HCT116 (cell line): ENCODE results near the gene DPH2. TPM values are rescaled to one million over a fixed set of nuclear protein-coding genes. Genes with fewer than 3 reads are reported as not detected.

Experiments used
- ATAC-seq: fragments of 200-7000 bp; cut with Tn5 transposase; 2 replicates; pipeline ENCODE4 v1.9.1; 2020; ENCODE audit warnings: mild to moderate bottlenecking, moderate library complexity
- BruUV-seq: library from RNA; stranded (reverse); fragments of 400-500 nt; replicated peaks from 2 replicates; lab custom pipeline; 2021; lab: Mats Ljungman, UMichigan
- CTCF ChIA-PET: fragments of 300-600 bp; sonication (Branson Sonifier 250); formaldehyde crosslinking; loops from one replicate; lab custom pipeline; 2021; ENCODE audit warnings: antibody characterized with exemption; lab: Charles Lee
- POLR2A ChIA-PET: fragments of 300-600, 350-600 bp; sonication (Branson Sonifier 250); formaldehyde crosslinking; loops from one replicate; lab custom pipeline; 2021; ENCODE audit warnings: antibody characterized with exemption; lab: Charles Lee
- RAD21 ChIA-PET, 2 experiments: fragments of 300-600 bp; sonication (Branson Sonifier 250); formaldehyde crosslinking; loops; one replicate each; lab custom pipeline; 2023; ENCODE audit warnings: low total read pairs in 2 of 2; ENCODE audit not compliant: uncharacterized antibody in 2 of 2, unreplicated experiment in 2 of 2, low non-redundant PET in 1 of 2; lab: Charles Lee
- DNase-seq: peaks from one replicate; pipeline ENCODE4 v3.0.0-alpha.2; 2010; ENCODE audit warnings: low read depth, low spot score
- H2AFZ ChIP-seq: fragments of 200-600 bp; shearing (Covaris generic), sonication (generic); 2 replicates; pipeline ENCODE4 v1.6.1; 2017; ENCODE audit warnings: low read depth, mixed run types, mixed read lengths, antibody characterized with exemption, low read length; ENCODE audit not compliant: poor library complexity, severe bottlenecking
- H3K27ac ChIP-seq: 2 replicates; pipeline ENCODE4 v1.5.1; 2012; ENCODE audit warnings: low read depth, low read length
- H3K27me3 ChIP-seq: fragments of 200-600 bp; sonication (generic); 2 replicates; pipeline ENCODE4 v1.6.1; 2016; ENCODE audit warnings: mixed run types, low read length, mixed read lengths; ENCODE audit not compliant: insufficient read depth
- H3K36me3 ChIP-seq, 2 experiments: fragments of 200-500 bp in 1 of 2; fragments of 200-600 bp in 1 of 2; sonication (Bioruptor generic) in 1 of 2; sonication (generic) in 1 of 2; 2 replicates each; pipeline versions ENCODE4 v1.5.1 to v1.6.1; 2014 to 2016; ENCODE audit warnings: low read length in 2 of 2, inconsistent platforms in 1 of 2, mixed read lengths in 1 of 2, mixed run types in 1 of 2; ENCODE audit not compliant: insufficient read depth in 2 of 2, control insufficient read depth in 1 of 2
- H3K4me1 ChIP-seq, 2 experiments: fragments of 200-600 bp in 1 of 2; sonication (generic) in 1 of 2; 2 replicates each; pipeline versions ENCODE4 v1.5.1 to v1.6.1; 2012 to 2017; ENCODE audit warnings: low read length in 2 of 2, inconsistent platforms in 1 of 2, mild to moderate bottlenecking in 1 of 2, mixed read lengths in 1 of 2, mixed run types in 1 of 2, moderate library complexity in 1 of 2; ENCODE audit not compliant: insufficient read depth in 2 of 2, control insufficient read depth in 1 of 2
- H3K4me2 ChIP-seq: fragments of 200-600 bp; sonication (generic); 2 replicates; pipeline ENCODE4 v1.6.1; 2017; ENCODE audit warnings: mixed run types, low read length, mixed read lengths
- H3K4me3 ChIP-seq, 2 experiments: fragments of 200-600 bp in 1 of 2; sonication (generic) in 1 of 2; replicated peaks in 1 of 2; 2 replicates each; pipeline ENCODE4 v1.5.1; 2011 to 2016; ENCODE audit warnings: low read length in 2 of 2, control low read depth in 1 of 2, low read depth in 1 of 2, mild to moderate bottlenecking in 1 of 2, mixed read lengths in 1 of 2, mixed run types in 1 of 2
- H3K79me2 ChIP-seq: fragments of 200-600 bp; sonication (generic); 2 replicates; pipeline ENCODE4 v1.6.1; 2017; ENCODE audit warnings: mild to moderate bottlenecking, mixed run types, low read length, moderate library complexity, mixed read lengths; ENCODE audit not compliant: insufficient read depth
- H3K9ac ChIP-seq: fragments of 200-600 bp; sonication (generic); 2 replicates; pipeline ENCODE4 v1.6.1; 2016; ENCODE audit warnings: low read length, mixed read lengths
- H3K9me2 ChIP-seq: fragments of 200-600 bp; sonication (generic), shearing (Covaris generic); 2 replicates; pipeline ENCODE4 v1.6.1; 2017; ENCODE audit warnings: mixed run types, mild to moderate bottlenecking, moderate library complexity; ENCODE audit not compliant: insufficient read depth
- H3K9me3 ChIP-seq, 2 experiments: fragments of 200-500 bp in 1 of 2; fragments of 200-600 bp in 1 of 2; sonication (Bioruptor generic) in 1 of 2; sonication (generic) in 1 of 2; 2 replicates each; pipeline ENCODE4 v1.6.1; 2014 to 2017; ENCODE audit warnings: low read length in 2 of 2, mixed read lengths in 2 of 2, inconsistent platforms in 1 of 2, low read depth in 1 of 2, mild to moderate bottlenecking in 1 of 2, mixed run types in 1 of 2, moderate library complexity in 1 of 2; ENCODE audit not compliant: control insufficient read depth in 1 of 2, insufficient read depth in 1 of 2
- H4K20me1 ChIP-seq: fragments of 200-600 bp; sonication (generic), shearing (Covaris generic); 2 replicates; pipeline ENCODE4 v1.6.1; 2017; ENCODE audit warnings: mixed run types, mild to moderate bottlenecking, moderate library complexity; ENCODE audit not compliant: insufficient read depth
- ATF3 ChIP-seq: IDR thresholded peaks from 2 replicates; pipeline ENCODE4 v1.6.1; 2012
- CBX3 ChIP-seq: IDR thresholded peaks from 2 replicates; pipeline ENCODE4 v1.6.1; 2012; ENCODE audit warnings: low read depth
- CEBPB ChIP-seq: IDR thresholded peaks from 2 replicates; pipeline ENCODE4 v1.6.1; 2012; ENCODE audit warnings: low read depth
- ELF1 ChIP-seq: IDR thresholded peaks from 2 replicates; pipeline ENCODE4 v1.6.1; 2012; ENCODE audit warnings: low read depth, borderline replicate concordance
- EZH2 ChIP-seq: fragments of 200-600 bp; sonication (generic); IDR thresholded peaks from 2 replicates; pipeline ENCODE4 v1.6.1; 2017; ENCODE audit warnings: antibody characterized with exemption, mixed run types
- EZH2phosphoT487 ChIP-seq: fragments of 200-600 bp; IDR thresholded peaks from 2 replicates; pipeline ENCODE4 v1.6.1; 2018; ENCODE audit warnings: antibody characterized with exemption, borderline replicate concordance
- FOSL1 ChIP-seq: IDR thresholded peaks from 2 replicates; pipeline ENCODE4 v1.6.1; 2012; ENCODE audit warnings: low read depth
- JUND ChIP-seq: IDR thresholded peaks from 2 replicates; pipeline ENCODE4 v1.6.1; 2012
- POLR2AphosphoS5 ChIP-seq: IDR thresholded peaks from 2 replicates; pipeline ENCODE4 v1.6.1; 2011; ENCODE audit warnings: mild to moderate bottlenecking, low read depth, low read length, moderate library complexity
- REST ChIP-seq: IDR thresholded peaks from 2 replicates; pipeline ENCODE4 v1.6.1; 2012; ENCODE audit warnings: low read depth
- SIN3A ChIP-seq: IDR thresholded peaks from 2 replicates; pipeline ENCODE4 v1.6.1; 2012; ENCODE audit warnings: low read depth
- SRF ChIP-seq: IDR thresholded peaks from 2 replicates; pipeline ENCODE4 v1.6.1; 2012; ENCODE audit warnings: low read depth
- TCF7L2 ChIP-seq: IDR thresholded peaks from 2 replicates; pipeline ENCODE4 v1.7.0; 2011; ENCODE audit warnings: borderline replicate concordance, inconsistent platforms; ENCODE audit not compliant: insufficient read depth, insufficient read length; ENCODE audit errors: extremely low read depth
- ZBTB33 ChIP-seq: IDR thresholded peaks from 2 replicates; pipeline ENCODE4 v1.6.1; 2011; ENCODE audit warnings: mild to moderate bottlenecking, low read length, moderate library complexity; ENCODE audit not compliant: insufficient replicate concordance; ENCODE audit errors: extremely low read depth
- ZFX ChIP-seq: fragments of 450-650 bp; IDR thresholded peaks from 2 replicates; pipeline ENCODE4 v1.6.1; 2017
- ZNF274 ChIP-seq: fragments of 200-500 bp; sonication (Bioruptor generic); IDR thresholded peaks from 2 replicates; pipeline ENCODE4 v1.6.1; 2014; ENCODE audit warnings: mild to moderate bottlenecking, low read depth, low read length, inconsistent platforms
- intact Hi-C: fragments of 100-400 bp; cut with micrococcal nuclease; formaldehyde crosslinking; loops from 2 replicates; pipeline ENCODE4 v1.10.0; 2022
- total RNA-seq: library from RNA; stranded (reverse); gene quantifications from one replicate; pipeline ENCODE4 v1.2.1, GENCODE V29; 2021; ENCODE audit not compliant: unreplicated experiment
- TF ChIP-seq, protein P1 (sequence below), 3 experiments: fragments of 200-600 bp in 1 of 3; sonication (generic) in 1 of 3; IDR thresholded peaks in 2 of 3; conservative IDR thresholded peaks in 1 of 3; 2 replicates each; pipeline ENCODE4 v1.5.1; 2012 to 2017; ENCODE audit warnings: low read depth in 2 of 3, low read length in 2 of 3, antibody characterized with exemption in 1 of 3, borderline replicate concordance in 1 of 3, control low read depth in 1 of 3, mild to moderate bottlenecking in 1 of 3, mixed read lengths in 1 of 3, mixed run types in 1 of 3, moderate library complexity in 1 of 3; ENCODE audit not compliant: insufficient read depth in 1 of 3
- TF ChIP-seq, protein P2 (sequence below): IDR thresholded peaks from 2 replicates; pipeline ENCODE4 v1.6.1; 2012

Gene DPH2
- total RNA-seq, 1 experiment from 2014 or later: 53.2 TPM

- Histone ChIP-seq H2AFZ (no peak overlapping the region), H3K27me3 (no peaks in the 10 kb centered on the region), H3K36me3 (peaks cover 0 to 4% of the 10 kb centered on the region in 2 experiments; a peak in 2 of 4 replicates), H3K9ac (no peak overlapping the region), H3K4me1 (no peaks in the 10 kb centered on the region), H3K27ac (no peak overlapping the region), H3K9me3 (no peaks in the 10 kb centered on the region), H3K9me2 (no peaks in the 10 kb centered on the region), H3K4me3 (no peak overlapping the region), H4K20me1 (no peaks in the 10 kb centered on the region), H3K79me2 (no peaks in the 10 kb centered on the region), H3K4me2 (no peak overlapping the region)
- intact Hi-C loops: no loop called here
- DNase-seq (no peak), ATAC-seq (no peak)
- no TSS peak for BruUV-seq
- ChIA-PET RAD21 (no interaction called here), CTCF (no interaction called here), POLR2A (no interaction called here)
- TF ChIP-seq CEBPB (no peak), EZH2 (no peak), JUND (no peak), TCF7L2 (no peak), ZFX (no peak), POLR2AphosphoS5 (no peak), EZH2phosphoT487 (no peak), REST (no peak), SRF (no peak), ELF1 (no peak), ZBTB33 (no peak), CBX3 (no peak), FOSL1 (no peak), ZNF274 (no peak), SIN3A (no peak), ATF3 (no peak)
- TF ChIP-seq, protein P1, sequence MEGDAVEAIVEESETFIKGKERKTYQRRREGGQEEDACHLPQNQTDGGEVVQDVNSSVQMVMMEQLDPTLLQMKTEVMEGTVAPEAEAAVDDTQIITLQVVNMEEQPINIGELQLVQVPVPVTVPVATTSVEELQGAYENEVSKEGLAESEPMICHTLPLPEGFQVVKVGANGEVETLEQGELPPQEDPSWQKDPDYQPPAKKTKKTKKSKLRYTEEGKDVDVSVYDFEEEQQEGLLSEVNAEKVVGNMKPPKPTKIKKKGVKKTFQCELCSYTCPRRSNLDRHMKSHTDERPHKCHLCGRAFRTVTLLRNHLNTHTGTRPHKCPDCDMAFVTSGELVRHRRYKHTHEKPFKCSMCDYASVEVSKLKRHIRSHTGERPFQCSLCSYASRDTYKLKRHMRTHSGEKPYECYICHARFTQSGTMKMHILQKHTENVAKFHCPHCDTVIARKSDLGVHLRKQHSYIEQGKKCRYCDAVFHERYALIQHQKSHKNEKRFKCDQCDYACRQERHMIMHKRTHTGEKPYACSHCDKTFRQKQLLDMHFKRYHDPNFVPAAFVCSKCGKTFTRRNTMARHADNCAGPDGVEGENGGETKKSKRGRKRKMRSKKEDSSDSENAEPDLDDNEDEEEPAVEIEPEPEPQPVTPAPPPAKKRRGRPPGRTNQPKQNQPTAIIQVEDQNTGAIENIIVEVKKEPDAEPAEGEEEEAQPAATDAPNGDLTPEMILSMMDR (IDR thresholded peaks at IDR 0.05 in 2 of 3, conservative IDR thresholded peaks at IDR 0.05 in 1 of 3; ENCODE audit: borderline replicate concordance in 1 of 3, insufficient read depth in 1 of 3, low read depth in 2 of 3, low read length in 2 of 3): no peak
- TF ChIP-seq, protein P2, sequence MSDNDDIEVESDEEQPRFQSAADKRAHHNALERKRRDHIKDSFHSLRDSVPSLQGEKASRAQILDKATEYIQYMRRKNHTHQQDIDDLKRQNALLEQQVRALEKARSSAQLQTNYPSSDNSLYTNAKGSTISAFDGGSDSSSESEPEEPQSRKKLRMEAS: no peak
Measured at GRCh38 chr1:43957407-43958040, 12.3 kb upstream of the DPH2 start.
